Heart right ventricle (tissue), 16 donors: ENCODE data around the gene KCNK2. TPM values are rescaled to one million over a fixed set of nuclear protein-coding genes. Genes with fewer than 3 reads are reported as not detected.

ENCODE experiments used
- ATAC-seq, 8 donors: fragments of 200-7000 bp; cut with Tn5 transposase; one replicate each; pipeline ENCODE4 v1.9.1; 2020; ENCODE audit warnings: mild to moderate bottlenecking in 8 of 8, moderate library complexity in 8 of 8, moderate number of reproducible peaks in 1 of 8
- DNase-seq, 2 donors: peaks; one replicate each; pipeline ENCODE4 v3.0.0-alpha.2; 2020
- H3K27ac ChIP-seq, 10 donors: fragments of 200-600 bp; sonication (generic) in 2 of 10; one replicate each; pipeline versions ENCODE4 v1.5.0 to v1.8.0; 2020 to 2022; ENCODE audit warnings: mild to moderate bottlenecking in 3 of 10
- H3K27me3 ChIP-seq, 7 donors: fragments of 200-600 bp; one replicate each; pipeline ENCODE4 v1.8.0; 2021 to 2022; ENCODE audit warnings: mild to moderate bottlenecking in 2 of 7
- H3K36me3 ChIP-seq, 9 donors: fragments of 200-600 bp; sonication (generic) in 1 of 9; one replicate each; pipeline versions ENCODE4 v1.5.0 to v1.8.0; 2020 to 2022; ENCODE audit warnings: mild to moderate bottlenecking in 2 of 9
- H3K4me1 ChIP-seq, 9 donors: fragments of 200-600 bp; sonication (generic) in 1 of 9; one replicate each; pipeline versions ENCODE4 v1.5.0 to v1.8.0; 2020 to 2022; ENCODE audit warnings: mild to moderate bottlenecking in 4 of 9
- H3K4me3 ChIP-seq, 10 donors: fragments of 200-600 bp; sonication (generic) in 2 of 10; one replicate each; pipeline versions ENCODE4 v1.5.0 to v1.8.0; 2020 to 2022; ENCODE audit warnings: mild to moderate bottlenecking in 7 of 10, moderate library complexity in 2 of 10
- H3K9me3 ChIP-seq, 11 donors: fragments of 200-600 bp in 10 of 11; sonication (generic) in 2 of 11; one replicate each; pipeline versions ENCODE4 v1.5.0 to v1.8.0; 2013 to 2022; ENCODE audit warnings: mild to moderate bottlenecking in 2 of 11, control low read depth in 1 of 11, moderate library complexity in 1 of 11
- WGBS, 2 donors: extraction: QIAGEN DNeasy Blood & Tissue Kit; methylation state at CpG; one replicate each; pipeline ENCODE4 v1.1.7; 2013; ENCODE audit warnings: inconsistent platforms in 1 of 2; 5-methylcytosine and 5-hydroxymethylcytosine counted together
- intact Hi-C, 10 donors: fragments of 100-400 bp; cut with DNase I; formaldehyde crosslinking; loops; one replicate each; pipeline versions ENCODE4 v1.11.1 to v1.14.2; 2022
- polyA plus RNA-seq, 2 donors: library from polyadenylated mRNA; stranded (reverse); fragments of 200-250 nt; gene quantifications; one replicate each; pipeline ENCODE4 v1.2.3, GENCODE V29; 2013
- total RNA-seq, 10 donors: library from RNA; stranded (reverse); fragmentation: NEBNext Ultra II Directional in 3 of 10; extraction: Animal tissue kit (Norgen Biotek cat#: 25700) in 3 of 10; gene quantifications; one replicate each; pipeline versions ENCODE4 v1.2.1 to v1.2.4, GENCODE V29; 2021 to 2023
- TF ChIP-seq, protein P1 (sequence below), 9 donors: fragments of 200-600 bp; sonication (generic) in 2 of 9; IDR thresholded peaks; one replicate each; pipeline versions ENCODE4 v1.5.0 to v1.8.0; 2021 to 2022; ENCODE audit warnings: antibody characterized with exemption in 9 of 9, mild to moderate bottlenecking in 5 of 9, moderate library complexity in 1 of 9
- donor health status: Arrhythmogenic right ventricular cardiomyopathy.
- donor health status: ischemic (EF 13 %, LVEDD 7.1; RV severe dilation, severe dysfunction).
- donor health status: healthy with polysubstance abuse.
- donor health status: DM: no; HTN: yes; CAD: no.
- donor health status: DM: no; HTN: no; CAD: no.
- donor health status: ischemic (EF 25% LVEDD 6.9; RV normal size, moderate dysfunction).
- donor health status: ischemic (EF 25% LVEDD 5.7; RV mildly dilated, moderate dysfunction).
- donor health status: healthy.
- donor health status: DM: yes; HTN: yes; CAD: no.
- donor health status: Ischemic cardiomyopathy.
- donor health status: ischemic (EF 35%, LVEDD 5.7; RV mildly dilated, moderate dysfunction).
- donor health status: nonischemic (EF 11% LVEDD 7.7; RV severe dilation, severe dysfunction).
- donor health status: DM: yes; HTN: yes; CAD: no.
- donor health status: PGD.
- donor health status: ischemic (EF 29% LVEDD 5.4; RV normal size, mild dysfunction).
- donor health status: nonischemic (EF 23%, LVEDD 6.1; RV moderate dilation, normal function).

Gene KCNK2
- total and polyA plus RNA-seq, 12 donors: 0.06 to 0.79 (median 0.26) TPM; not detected in 5

DNA sequence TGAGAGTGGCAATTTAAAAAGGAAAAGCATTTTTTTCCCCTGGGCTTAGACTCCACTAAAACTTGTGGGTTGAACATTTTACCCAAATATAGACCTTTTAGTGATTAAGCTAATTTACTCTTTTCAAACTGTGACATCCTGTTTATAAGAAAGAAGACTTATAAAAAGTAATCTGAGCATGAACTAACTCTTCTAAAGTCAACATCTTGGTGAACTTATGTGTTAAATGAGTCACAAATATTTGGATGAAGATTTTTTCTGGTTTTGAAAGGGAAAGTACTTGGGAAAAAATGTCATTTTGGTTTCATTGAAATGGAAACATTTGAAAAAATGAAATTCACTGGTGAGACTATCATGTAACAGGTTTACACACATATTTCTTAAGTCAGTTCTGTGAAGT, 109.8 kb downstream of the KCNK2 start:
- no peak for ATAC-seq
- Histone ChIP-seq H3K27ac (no peak overlapping the region), H3K4me3 (no peak overlapping the region), H3K36me3 (no peaks in the 10 kb centered on the region), H3K4me1 (no peaks in the 10 kb centered on the region), H3K9me3 (no peaks in the 10 kb centered on the region), H3K27me3 (no peaks in the 10 kb centered on the region)
- intact Hi-C loops: no loop called here
- TF ChIP-seq, protein P1, sequence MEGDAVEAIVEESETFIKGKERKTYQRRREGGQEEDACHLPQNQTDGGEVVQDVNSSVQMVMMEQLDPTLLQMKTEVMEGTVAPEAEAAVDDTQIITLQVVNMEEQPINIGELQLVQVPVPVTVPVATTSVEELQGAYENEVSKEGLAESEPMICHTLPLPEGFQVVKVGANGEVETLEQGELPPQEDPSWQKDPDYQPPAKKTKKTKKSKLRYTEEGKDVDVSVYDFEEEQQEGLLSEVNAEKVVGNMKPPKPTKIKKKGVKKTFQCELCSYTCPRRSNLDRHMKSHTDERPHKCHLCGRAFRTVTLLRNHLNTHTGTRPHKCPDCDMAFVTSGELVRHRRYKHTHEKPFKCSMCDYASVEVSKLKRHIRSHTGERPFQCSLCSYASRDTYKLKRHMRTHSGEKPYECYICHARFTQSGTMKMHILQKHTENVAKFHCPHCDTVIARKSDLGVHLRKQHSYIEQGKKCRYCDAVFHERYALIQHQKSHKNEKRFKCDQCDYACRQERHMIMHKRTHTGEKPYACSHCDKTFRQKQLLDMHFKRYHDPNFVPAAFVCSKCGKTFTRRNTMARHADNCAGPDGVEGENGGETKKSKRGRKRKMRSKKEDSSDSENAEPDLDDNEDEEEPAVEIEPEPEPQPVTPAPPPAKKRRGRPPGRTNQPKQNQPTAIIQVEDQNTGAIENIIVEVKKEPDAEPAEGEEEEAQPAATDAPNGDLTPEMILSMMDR (IDR thresholded peaks at IDR 0.05): no peak
- no peak for DNase-seq

DNA sequence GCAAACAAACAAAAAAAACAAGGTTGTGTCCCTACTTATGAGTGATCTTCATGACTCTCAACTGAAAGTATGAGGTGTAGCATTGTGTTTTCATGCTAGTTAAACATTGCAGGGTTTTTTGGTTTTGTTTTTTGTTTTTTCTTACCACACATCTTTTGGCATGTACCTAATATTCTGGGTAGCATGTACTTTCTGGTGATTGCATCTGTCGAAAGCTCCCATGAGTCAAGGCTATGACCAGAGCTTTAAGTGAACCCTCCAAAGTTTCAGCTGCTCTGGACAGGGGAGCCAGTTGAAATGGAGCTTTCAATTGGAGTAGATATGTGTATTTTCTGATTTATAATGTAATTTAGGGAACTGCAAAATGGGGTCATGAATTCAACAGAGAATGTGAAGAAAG, 115.5 kb downstream of the KCNK2 start:
- Histone ChIP-seq H3K36me3 (no peaks in the 10 kb centered on the region), H3K4me3 (no peak overlapping the region), H3K9me3 (no peaks in the 10 kb centered on the region), H3K4me1 (no peaks in the 10 kb centered on the region), H3K27me3 (no peaks in the 10 kb centered on the region), H3K27ac (no peak overlapping the region)
- WGBS, 2 donors: 93 to 94% methylated on average over 1 of the region's 1 CpG
- ATAC-seq: no peak
- intact Hi-C loops: no loop called here
- no peak for DNase-seq
- TF ChIP-seq, protein P1 (IDR thresholded peaks at IDR 0.05): no peak

DNA sequence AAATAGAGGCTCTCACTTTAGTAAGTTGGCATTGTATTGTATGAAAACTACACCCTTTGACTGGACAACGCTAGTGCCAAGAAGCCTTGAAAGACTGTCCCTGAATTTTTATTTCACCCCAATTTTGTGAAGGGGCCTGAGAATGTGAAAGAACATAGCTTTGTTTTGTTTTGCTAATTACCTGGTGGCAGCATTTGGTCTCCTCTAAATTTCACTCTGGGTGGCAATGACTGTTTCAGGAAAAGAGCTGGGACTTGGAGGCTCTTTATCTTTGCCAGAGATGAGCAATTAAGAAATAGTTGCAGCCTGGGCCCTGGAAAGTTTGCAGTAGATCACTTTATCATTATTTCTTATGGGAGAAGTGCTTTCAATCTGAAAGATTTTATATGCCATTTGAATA, 117.6 kb downstream of the KCNK2 start:
- Histone ChIP-seq H3K4me3 (no peak overlapping the region), H3K4me1 (no peaks in the 10 kb centered on the region), H3K27ac (no peak overlapping the region), H3K36me3 (no peaks in the 10 kb centered on the region), H3K9me3 (no peaks in the 10 kb centered on the region), H3K27me3 (no peaks in the 10 kb centered on the region)
- intact Hi-C loops: no loop called here
- TF ChIP-seq, protein P1 (IDR thresholded peaks at IDR 0.05): no peak
- WGBS, 2 donors: 84 to 85% methylated on average over 1 of the region's 1 CpG
- no peak for DNase-seq
- ATAC-seq: no peak

DNA sequence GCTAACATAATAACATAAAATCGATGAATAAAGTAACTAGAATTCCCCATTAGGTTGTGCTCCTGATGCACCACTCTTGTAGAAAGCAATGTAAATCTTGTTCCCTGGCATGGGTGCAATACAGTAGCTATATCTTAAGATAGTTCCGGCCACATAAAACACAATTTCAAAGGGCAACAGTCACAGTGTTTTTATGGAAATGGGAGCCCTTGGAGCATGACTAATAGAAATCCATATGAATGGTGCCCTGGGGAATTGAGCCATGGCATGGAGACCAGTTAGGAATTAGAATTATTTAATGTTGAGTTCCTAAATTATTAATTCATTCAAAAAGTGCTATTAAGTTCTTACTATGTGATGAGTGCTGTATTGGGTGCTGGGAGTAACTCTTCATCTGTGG, 118.7 kb downstream of the KCNK2 start:
- Histone ChIP-seq H3K27ac (no peak overlapping the region), H3K27me3 (no peaks in the 10 kb centered on the region), H3K36me3 (no peaks in the 10 kb centered on the region), H3K4me3 (no peak overlapping the region), H3K4me1 (no peaks in the 10 kb centered on the region), H3K9me3 (no peaks in the 10 kb centered on the region)
- WGBS, 2 donors: 78 to 89% methylated on average over 2 of the region's 2 CpGs
- intact Hi-C loops: no loop called here
- ATAC-seq (no peak), DNase-seq (no peak)
- TF ChIP-seq, protein P1 (IDR thresholded peaks at IDR 0.05): no peak

DNA sequence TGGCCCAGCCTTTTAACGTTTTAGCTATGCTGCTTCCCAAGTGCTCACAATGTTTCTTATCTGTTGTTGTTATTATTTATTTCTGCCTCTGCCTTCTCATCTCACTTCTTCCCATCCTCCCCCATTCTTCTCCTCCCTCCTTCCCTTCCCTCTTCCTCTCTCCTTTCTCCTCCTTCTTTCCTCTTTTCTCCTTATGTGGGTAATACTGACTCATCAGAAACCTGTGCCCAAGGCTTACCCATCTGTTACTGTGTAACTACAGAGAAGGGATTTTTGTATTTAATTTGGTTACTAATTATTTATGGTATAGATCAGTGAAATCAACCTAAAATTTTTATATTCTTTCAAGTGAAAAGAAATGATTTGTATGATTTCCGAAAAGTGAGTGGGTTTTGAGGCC, 120.3 kb downstream of the KCNK2 start:
- TF ChIP-seq, protein P1 (IDR thresholded peaks at IDR 0.05): no peak
- DNase-seq (no peak), ATAC-seq (no peak)
- Histone ChIP-seq H3K36me3 (no peaks in the 10 kb centered on the region), H3K9me3 (no peaks in the 10 kb centered on the region), H3K27ac (no peak overlapping the region), H3K4me1 (no peaks in the 10 kb centered on the region), H3K4me3 (no peak overlapping the region), H3K27me3 (no peaks in the 10 kb centered on the region)
- 78 to 80% methylated on average over 2 of the region's 2 CpGs for WGBS, 2 donors
- intact Hi-C loops: no loop called here
